Inflammatory macrophage treated with lipopolysaccharide for 4 hours (primary cell): Measurements from ENCODE around the gene SLC43A3.
A peak's percentile ranks its signal among the peaks of the same experiment; 100 is the strongest.
"Not testable (repeated sequence)": the region's sequence is repeated elsewhere in the genome, so short reads cannot be mapped to it uniquely, and the experiment has no call there.

Experiments
- DNase-seq: peaks from one replicate; pipeline ENCODE4 v3.0.0-alpha.2; 2020

SLC43A3 gene

DNA sequence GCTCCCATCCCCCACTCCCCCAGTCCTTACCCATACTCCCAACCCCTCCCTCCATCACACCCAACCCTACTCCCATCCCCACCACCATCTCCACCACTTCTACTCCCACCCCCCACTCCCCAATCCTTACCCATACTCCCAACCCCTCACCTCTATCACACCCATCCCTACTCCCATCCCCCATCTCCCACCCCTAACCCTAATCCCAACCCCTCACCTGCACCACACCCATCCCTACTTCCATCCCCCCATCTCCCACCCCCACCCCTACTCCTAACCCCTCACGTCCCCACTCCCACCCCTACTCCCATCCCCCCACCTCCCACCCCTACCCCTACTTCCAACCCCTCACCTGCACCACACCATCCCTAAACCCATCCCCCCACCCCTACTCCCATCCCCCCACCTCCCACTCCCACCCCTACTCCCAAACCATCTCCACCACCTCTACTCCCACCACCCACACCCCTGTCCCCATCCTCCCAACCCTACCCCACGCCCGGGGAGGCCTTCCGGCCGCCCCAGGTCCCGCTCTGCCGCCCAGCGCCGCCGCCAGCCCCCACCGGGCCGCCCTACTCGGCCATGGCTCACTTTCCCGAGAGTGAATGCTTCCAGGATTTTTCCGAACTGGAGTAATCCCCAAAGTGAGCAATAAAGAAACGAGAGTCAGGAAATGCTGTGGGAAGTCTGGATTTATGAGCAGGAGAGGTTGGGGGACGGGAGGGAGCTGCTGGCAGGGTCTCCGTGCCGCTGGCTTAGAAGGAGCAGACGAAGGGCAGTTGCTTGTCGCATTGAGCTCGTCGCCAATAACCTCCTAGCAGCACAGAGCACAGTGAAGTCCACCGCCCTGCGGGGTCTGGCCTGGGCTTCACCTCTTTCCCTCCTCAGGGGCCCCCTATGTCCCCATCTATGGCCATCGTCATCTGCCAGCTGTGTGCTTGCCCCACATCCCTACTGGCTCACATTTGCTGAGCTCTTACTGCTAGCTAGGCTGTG, 50.5 kb downstream of the SLC43A3 start:
- DNase-seq, result no peak

DNA sequence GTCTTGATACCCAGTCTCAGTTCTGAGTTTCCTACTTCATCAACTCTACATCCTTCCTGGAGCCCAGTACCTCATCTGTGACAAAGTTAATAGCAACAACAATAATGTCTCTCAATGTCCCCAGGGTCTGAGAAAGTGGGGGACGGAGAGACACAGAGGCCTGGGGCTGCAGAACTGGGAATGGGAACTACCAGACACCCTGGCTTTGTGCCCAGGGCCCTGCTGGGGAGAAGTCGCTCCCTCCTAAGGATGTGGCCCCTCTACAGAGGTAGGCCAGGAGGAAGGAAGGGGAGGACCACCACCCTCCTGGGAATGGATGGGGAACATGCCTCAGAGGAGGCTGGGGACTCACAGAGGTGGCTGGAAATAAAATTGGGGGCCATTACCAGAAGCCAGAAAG, 51.4 kb downstream of the SLC43A3 start:
- DNase-seq, result no peak

- no peak for DNase-seq
These were observed 52.0 kb downstream of the SLC43A3 start for GRCh38 chr11:57374966-57375365.

DNA sequence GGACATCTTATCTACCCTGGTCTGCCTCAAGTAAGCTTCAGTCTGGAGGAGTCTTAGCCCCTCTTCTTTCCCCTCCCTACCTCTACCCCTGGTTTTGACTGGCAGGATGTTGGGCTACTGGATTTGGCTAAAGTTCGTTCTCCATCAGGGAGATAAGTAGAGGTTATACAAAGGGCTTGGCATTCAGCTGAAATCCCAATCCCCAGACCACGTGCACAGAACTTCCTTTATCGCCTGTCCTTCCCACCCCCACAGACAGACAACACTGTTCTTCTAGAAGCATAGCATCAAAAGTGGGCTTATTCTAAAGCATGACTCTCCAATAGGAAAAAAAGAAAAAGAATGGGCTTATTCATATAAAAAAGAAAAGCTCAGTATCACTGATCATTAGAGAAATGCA, 53.8 kb downstream of the SLC43A3 start:
- DNase-seq, result no peak

DNA sequence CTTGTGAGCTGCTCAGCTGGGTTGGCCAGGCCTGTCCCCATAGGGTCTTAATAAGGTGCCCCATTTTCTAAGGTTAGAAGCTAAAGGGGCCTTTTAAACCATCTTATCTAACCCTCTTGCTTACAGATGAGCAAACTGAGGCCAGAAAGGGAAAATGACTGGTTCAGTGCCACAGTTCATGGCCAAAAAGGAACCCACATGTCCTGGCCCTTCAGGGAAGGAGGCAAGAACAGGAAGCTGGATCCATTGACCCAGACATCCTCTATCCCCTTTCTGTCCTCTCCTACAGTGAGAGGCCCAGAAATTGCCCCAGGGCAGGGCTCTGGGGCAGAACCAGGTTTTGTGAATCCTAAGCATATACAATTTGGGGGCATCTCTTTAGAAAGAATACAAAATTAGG, 56.0 kb downstream of the SLC43A3 start:
- peak; percentile 13 for DNase-seq

- DNase-seq, result peak; percentile 10
These were observed 56.7 kb downstream of the SLC43A3 start for GRCh38 chr11:57370251-57370650.

- no peak for DNase-seq
These were observed 58.1 kb downstream of the SLC43A3 start for GRCh38 chr11:57368845-57369232.

DNA sequence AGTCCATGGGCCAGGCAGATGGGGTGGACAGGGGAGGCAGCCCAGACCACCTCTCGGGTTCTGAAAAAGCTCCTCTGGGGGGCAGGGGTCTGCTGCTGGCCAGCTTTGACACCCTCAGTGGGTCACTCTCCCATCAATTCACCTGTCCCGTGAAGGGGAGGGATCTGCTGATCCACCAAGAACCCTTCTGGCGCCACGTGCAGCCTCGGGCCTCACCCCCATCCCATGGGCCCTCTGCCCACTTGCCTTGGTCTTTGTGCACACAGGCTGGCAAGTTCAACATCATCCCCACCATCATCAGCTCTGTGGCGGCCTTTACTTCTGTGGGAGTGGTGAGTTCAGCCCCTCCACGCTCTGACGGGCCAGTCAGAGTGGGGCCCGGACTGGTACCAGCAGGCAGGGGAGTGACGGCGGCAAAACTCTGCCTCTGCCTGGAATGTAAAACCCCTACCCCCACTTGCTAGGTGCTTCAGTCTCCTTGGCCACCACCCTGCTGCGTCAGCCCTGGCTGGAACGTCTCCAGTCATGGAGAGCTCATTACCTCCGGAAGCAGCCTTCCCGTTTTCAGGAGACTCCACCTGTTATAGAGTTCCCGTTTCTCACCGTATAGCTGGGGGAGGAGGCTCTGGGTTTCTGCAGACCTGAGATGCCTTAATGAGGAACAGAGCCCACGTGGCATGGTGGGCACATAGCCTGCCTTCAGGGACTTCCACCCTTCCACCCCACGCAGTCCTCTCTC, 58.6 kb downstream of the SLC43A3 start:
- peak; percentile 36 for DNase-seq

DNA sequence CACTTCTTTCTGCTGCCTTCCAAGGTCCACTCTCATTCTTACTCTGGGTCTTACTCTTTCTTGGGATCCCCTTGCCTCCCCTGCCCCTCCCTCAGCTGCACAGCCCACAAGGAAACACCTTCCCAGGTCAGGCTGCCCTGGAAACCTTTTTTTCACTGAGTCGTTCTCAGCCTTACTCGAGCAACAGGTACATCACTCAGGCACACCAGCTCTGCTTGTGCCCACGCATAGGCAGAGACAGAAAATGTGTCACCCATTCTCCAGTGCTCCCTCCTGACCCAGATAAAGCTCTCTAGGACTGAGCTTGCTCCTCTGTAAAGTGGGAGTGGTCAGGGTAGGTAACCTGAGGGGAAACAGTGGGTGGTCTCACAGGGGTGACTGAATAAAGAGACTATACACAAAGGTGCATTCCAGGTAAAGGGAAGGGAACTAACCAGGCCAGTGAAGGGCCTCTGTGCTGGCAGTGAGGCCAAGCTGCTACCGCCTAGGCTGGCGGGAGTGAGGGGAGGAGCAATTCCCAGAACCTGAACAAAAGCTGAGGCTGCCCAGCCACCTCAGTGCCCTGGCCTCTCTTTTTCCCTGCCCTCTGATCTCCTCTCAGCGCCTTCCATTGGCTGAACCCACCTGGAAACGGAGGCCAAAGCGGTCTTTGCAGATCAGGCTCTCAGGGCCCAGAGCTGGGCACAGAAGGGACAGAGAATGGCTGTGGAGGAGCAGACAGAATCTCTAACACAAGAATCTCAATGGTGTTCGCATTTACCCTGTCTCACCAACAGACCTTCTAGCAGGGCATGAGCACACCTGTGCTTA, 61.9 kb downstream of the SLC43A3 start:
- no peak for DNase-seq

GRCh38 chr11:57363131-57364080, 63.5 kb downstream of the SLC43A3 start:
- no peak for DNase-seq

GRCh38 chr11:57361926-57362325, 65.0 kb downstream of the SLC43A3 start:
- no peak for DNase-seq

- DNase-seq, result not testable (repeated sequence)
These were observed 65.5 kb downstream of the SLC43A3 start for GRCh38 chr11:57361420-57361819.

GRCh38 chr11:57360991-57361390, 65.9 kb downstream of the SLC43A3 start:
- DNase-seq, result no peak

GRCh38 chr11:57359896-57360690, 66.8 kb downstream of the SLC43A3 start:
- no peak for DNase-seq

GRCh38 chr11:57359396-57359795, 67.5 kb downstream of the SLC43A3 start:
- DNase-seq, result no peak

DNA sequence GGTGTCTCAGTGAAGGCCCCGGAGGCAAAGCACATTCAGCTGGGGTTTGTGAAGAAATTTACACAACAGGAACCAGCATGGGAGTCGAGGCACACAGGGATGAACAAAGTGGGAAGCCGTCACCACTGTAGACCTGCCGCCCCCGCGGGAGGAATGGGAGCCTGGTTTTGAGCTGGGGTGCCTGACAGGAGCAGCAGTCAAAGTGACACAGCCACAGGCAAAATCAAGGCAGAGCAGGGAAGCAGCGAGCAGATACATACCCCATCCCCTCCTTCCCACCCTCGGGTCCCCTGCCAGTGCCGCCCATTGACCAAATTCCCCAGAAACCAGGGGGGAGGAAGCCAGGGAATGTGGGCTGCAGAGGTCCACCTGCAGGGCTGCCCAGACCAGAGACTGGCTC, 67.9 kb downstream of the SLC43A3 start:
- no peak for DNase-seq

DNA sequence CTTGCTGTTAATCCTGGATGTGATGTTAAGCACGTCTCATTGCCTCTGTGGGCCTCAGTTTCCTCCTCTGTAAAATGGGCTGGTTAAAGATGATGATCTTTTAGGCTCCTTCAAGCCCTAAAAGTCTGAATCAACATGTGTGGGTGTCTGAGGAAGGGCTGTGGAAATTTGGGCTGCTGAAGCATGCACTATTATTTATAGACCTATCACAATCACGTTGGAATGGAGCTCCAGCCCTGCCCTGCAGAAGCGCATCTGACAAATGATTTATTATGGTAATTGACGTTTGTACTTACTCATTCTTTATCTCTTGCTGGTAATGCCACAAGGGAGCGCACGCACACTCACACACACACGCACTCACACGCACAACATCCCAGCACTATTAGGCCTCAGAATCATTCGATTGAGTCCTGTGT, 68.4 kb downstream of the SLC43A3 start:
- peak; percentile 24 for DNase-seq

DNA sequence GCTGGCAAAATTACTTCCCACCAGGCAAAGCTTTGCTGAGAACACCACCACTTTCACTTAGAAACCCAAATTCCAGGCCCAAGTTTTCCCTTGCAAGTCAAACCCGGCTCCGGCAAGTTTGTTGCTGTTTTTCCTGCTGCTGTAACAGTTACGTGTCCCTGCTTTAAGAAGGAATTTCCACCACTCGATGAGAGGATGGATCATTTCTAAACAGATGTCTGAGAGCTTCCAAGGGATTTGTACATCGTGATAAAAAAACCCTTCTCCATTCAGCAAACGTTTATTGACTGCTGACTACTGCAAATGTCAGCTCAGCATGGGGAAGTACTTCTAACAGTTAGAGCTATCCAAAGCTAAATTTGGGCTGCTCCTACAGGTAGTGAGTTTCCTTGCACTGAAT, 69.1 kb downstream of the SLC43A3 start:
- peak; percentile 21 for DNase-seq

- DNase-seq, result no peak
These were observed 69.6 kb downstream of the SLC43A3 start for GRCh38 chr11:57357310-57357709.
